Thoracic aorta (tissue), 2 donors: Measurements from ENCODE around the gene BICC1. TPM values are rescaled to one million over a fixed set of nuclear protein-coding genes. Genes with fewer than 3 reads are reported as not detected.

Experiments
- ATAC-seq: fragments of 150-250 bp; one replicate; pipeline ENCODE4 v1.8.0; 2017; ENCODE audit warnings: low read depth; ENCODE audit not compliant: insufficient number of reproducible peaks, low FRiP score
- DNase-seq: peaks from one replicate; pipeline ENCODE4 v3.0.0-alpha.2; 2020; ENCODE audit warnings: low spot score
- H3K27ac ChIP-seq, 2 donors: fragments of 200-600 bp; sonication (generic); 1 replicate in 1 of 2; 2 replicates in 1 of 2; pipeline ENCODE4 v1.5.1; 2016; ENCODE audit warnings: mild to moderate bottlenecking in 2 of 2, moderate library complexity in 2 of 2
- H3K27me3 ChIP-seq: fragments of 200-600 bp; sonication (generic); replicated peaks from 2 replicates; pipeline ENCODE4 v1.6.0; 2016; ENCODE audit warnings: mild to moderate bottlenecking; ENCODE audit not compliant: insufficient read depth
- H3K36me3 ChIP-seq: fragments of 200-600 bp; sonication (generic); one replicate; pipeline ENCODE4 v1.5.1; 2016
- H3K4me1 ChIP-seq, 2 donors: fragments of 200-600 bp; sonication (generic); 1 replicate in 1 of 2; 2 replicates in 1 of 2; pipeline versions ENCODE4 v1.5.1 to v1.6.0; 2016; ENCODE audit warnings: low read depth in 2 of 2, mild to moderate bottlenecking in 1 of 2; ENCODE audit not compliant: control insufficient read depth in 1 of 2
- H3K4me3 ChIP-seq: fragments of 200-600 bp; sonication (generic); 2 replicates; pipeline ENCODE4 v1.5.1; 2016; ENCODE audit warnings: mild to moderate bottlenecking
- H3K9me3 ChIP-seq: fragments of 200-600 bp; sonication (generic); 2 replicates; pipeline ENCODE4 v1.5.1; 2016
- total RNA-seq, 2 donors: library from RNA; depleted of rRNA; stranded (reverse); fragments of >200 nt; gene quantifications; one replicate each; pipeline versions ENCODE4 v1.1.0 to v1.2.3, GENCODE V29; 2016
- TF ChIP-seq, protein P1 (sequence below): fragments of 200-600 bp; sonication (generic); IDR thresholded peaks from one replicate; pipeline ENCODE4 v1.5.1; 2019; ENCODE audit warnings: antibody characterized with exemption

The BICC1 gene
- total RNA-seq, 2 donors from 2014 or later = 20.4 to 28.1 TPM

DNA sequence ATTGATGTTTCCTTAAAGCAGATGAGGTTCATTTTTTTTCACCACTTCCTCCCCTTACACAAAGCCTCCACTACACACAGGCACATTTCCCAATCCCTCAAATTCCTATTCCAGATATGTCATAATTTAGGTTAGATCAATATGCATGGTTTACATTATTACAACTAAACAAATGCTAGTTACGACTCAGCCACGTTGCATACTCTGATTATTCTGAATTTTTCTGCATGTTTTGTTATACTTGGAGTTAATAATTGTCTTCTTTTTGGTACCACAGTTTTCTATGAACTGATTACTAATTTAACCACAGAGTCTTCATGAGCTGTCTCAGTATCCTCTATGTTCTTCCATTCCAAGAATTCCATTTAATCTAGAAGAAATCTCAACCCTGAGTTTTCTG, 4.4 kb upstream of the BICC1 start:
- H3K4me3 ChIP-seq = no peak overlapping the region
- H3K27me3 ChIP-seq = no peaks in the 10 kb centered on the region
- no peak overlapping the region for H3K27ac ChIP-seq
- ATAC-seq (no peak), DNase-seq (no peak)
- TF ChIP-seq, protein P1, sequence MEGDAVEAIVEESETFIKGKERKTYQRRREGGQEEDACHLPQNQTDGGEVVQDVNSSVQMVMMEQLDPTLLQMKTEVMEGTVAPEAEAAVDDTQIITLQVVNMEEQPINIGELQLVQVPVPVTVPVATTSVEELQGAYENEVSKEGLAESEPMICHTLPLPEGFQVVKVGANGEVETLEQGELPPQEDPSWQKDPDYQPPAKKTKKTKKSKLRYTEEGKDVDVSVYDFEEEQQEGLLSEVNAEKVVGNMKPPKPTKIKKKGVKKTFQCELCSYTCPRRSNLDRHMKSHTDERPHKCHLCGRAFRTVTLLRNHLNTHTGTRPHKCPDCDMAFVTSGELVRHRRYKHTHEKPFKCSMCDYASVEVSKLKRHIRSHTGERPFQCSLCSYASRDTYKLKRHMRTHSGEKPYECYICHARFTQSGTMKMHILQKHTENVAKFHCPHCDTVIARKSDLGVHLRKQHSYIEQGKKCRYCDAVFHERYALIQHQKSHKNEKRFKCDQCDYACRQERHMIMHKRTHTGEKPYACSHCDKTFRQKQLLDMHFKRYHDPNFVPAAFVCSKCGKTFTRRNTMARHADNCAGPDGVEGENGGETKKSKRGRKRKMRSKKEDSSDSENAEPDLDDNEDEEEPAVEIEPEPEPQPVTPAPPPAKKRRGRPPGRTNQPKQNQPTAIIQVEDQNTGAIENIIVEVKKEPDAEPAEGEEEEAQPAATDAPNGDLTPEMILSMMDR = no peak
- no peaks in the 10 kb centered on the region for H3K9me3 ChIP-seq
- H3K4me1 ChIP-seq = peaks cover 0 to 9% of the 10 kb centered on the region in 2 donors
- H3K36me3 ChIP-seq = no peaks in the 10 kb centered on the region

DNA sequence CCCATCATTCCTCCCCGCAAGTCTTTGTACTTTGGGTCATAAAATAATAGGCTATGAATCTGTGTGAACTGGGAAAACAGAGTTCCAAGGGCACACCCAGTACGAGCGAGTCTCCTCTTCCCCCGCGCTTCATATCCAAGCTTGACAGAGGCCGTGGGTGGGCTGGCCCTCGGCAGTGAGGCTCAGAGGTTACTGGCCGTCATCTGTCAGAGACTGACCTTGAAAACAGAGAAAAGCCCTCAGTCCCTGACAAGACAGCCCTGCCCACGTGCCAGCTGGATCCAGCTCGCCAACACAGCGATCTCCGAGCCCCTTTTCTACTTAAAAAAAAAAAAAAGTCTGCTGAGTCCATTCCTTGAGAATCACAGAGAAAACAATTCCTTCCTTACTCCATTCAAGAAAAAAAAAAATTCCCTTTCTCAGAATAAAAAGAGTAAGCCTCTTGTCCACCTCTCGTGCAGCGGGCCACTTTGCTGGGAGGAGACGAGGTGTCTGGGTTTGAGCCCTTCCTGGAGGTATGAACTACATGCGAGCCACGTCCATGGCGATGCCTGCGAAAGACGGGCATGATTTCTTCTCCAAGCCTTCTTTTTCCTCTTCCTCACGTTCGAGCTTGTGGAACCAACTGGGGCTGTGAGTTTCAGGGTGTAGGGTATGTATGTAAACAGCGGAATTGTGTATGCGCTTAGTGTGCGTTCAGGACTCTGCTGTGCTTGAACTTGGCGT, 744 bp upstream of the BICC1 start:
- TF ChIP-seq, protein P1 = no peak
- ATAC-seq (no peak), DNase-seq (no peak)

DNA sequence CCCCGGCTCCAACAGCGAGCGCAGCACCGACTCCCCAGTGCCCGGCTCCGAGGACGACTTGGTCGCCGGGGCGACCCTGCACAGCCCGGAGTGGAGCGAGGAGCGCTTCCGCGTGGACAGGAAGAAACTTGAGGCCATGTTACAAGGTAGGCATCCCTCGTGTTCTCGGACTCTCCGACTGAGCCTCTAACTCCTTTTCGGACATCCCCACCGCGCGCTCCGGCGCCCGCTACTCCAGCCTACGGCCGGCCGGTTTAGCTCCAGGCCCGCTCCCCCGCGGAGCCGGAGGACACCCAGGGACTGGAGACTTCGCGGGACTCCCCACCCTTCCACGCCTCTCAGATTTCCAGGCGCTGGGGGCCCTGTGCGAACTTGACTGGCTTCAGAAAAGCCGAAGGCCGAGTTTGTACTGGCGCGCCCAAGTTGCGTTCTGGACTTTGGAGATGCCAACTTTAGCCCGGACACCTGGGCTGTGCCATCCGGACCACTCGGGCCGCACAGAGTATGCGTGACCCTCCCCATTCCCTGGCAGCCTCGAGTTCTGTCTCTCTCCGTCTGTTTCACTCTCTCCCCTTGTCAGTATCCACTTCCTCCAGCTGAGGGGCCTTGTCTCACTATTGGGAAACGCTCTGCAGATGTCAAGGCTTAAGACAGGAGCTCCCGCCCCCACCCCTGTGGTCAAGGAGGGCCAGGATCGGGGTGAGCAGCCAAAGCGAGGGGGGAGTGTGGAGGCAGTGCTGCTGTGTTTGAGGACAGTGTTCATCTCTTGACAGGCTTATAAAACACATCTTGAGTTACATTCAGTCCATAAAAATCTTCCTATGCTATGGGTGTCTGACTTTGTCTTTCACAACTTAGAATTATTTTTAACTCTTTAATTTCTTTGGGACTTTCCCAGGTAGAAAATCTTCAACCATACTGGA, 777 bp downstream of the BICC1 start:
- H3K9me3 ChIP-seq = no peaks in the 10 kb centered on the region
- DNase-seq = no peak
- TF ChIP-seq, protein P1 = no peak

More for the DNA sequence above, 744 bp upstream of the BICC1 start:
- Histone ChIP-seq H3K4me3 (peak overlapping the region; percentile 86), H3K9me3 (no peaks in the 10 kb centered on the region), H3K4me1 (peaks cover 0 to 13% of the 10 kb centered on the region in 2 donors), H3K36me3 (no peaks in the 10 kb centered on the region), H3K27ac (no peak overlapping the region), H3K27me3 (no peaks in the 10 kb centered on the region)

DNA sequence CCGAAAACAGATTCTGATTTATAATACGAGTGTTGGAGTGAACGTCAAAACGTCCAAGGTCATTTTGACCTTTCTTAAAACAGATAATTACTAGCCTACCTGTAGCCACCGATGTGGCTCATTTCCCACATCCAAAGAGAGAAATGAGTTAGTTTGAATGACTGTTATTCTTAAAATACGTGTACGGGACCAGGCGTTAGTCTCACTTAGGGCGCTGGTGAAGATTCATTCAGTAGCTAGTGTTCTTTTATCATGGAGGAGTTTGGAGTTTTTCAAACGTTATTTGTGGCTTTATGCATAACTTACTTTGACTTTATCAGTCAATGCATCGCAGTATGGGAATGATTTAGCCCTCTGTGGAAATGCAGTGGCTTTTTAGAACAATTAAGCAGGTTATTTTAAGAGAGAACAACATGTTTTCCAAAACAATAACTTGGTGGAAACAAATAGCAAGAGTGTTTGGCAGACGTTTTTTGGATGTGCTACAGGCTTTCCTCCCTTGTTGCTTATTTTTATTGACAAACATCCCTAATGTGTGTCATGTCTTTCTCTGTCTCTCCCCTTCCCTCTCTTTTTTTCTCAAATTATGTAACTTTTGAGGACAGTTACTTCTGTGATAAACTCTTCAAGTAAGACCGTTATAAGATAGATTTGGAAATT, 1.6 kb downstream of the BICC1 start:
- Histone ChIP-seq H3K4me1 (peaks cover 2 to 13% of the 10 kb centered on the region in 2 donors), H3K27me3 (no peaks in the 10 kb centered on the region), H3K9me3 (no peaks in the 10 kb centered on the region), H3K36me3 (no peaks in the 10 kb centered on the region), H3K27ac (no peak overlapping the region), H3K4me3 (peak overlapping the region; percentile 86)
- no peak for ATAC-seq
- TF ChIP-seq, protein P1 = no peak
- no peak for DNase-seq

More for the DNA sequence above, 777 bp downstream of the BICC1 start:
- no peak for ATAC-seq
- no peaks in the 10 kb centered on the region for H3K27me3 ChIP-seq
- H3K4me3 ChIP-seq = peak overlapping the region; percentile 86
- peak overlapping the region; percentile 64 to 70 for H3K27ac ChIP-seq
- peaks cover 2 to 13% of the 10 kb centered on the region in 2 donors for H3K4me1 ChIP-seq
- no peaks in the 10 kb centered on the region for H3K36me3 ChIP-seq
